Endothelial cell (in vitro differentiated cells): ENCODE results near the gene SLC52A3. TPM values are rescaled to one million over a fixed set of nuclear protein-coding genes. Genes with fewer than 3 reads are reported as not detected.

ENCODE experiments used
- DNase-seq: peaks from one replicate; pipeline ENCODE4 v3.0.0; 2021; ENCODE audit warnings: low spot score
- H3K27ac Mint-ChIP-seq: one replicate; pipeline ENCODE4 v1.8.0; 2021; ENCODE audit warnings: mixed read lengths, inconsistent platforms; ENCODE audit not compliant: unreplicated experiment
- H3K27me3 Mint-ChIP-seq: one replicate; pipeline ENCODE4 v1.8.0; 2021; ENCODE audit warnings: mild to moderate bottlenecking, moderate library complexity, mixed read lengths, inconsistent platforms; ENCODE audit not compliant: unreplicated experiment
- H3K36me3 Mint-ChIP-seq: one replicate; pipeline ENCODE4 v1.8.0; 2021; ENCODE audit warnings: mild to moderate bottlenecking, low read depth, mixed read lengths, inconsistent platforms; ENCODE audit not compliant: unreplicated experiment
- H3K4me1 Mint-ChIP-seq: one replicate; pipeline ENCODE4 v1.8.0; 2021; ENCODE audit warnings: mild to moderate bottlenecking, mixed read lengths, inconsistent platforms; ENCODE audit not compliant: unreplicated experiment
- H3K4me3 Mint-ChIP-seq: one replicate; pipeline ENCODE4 v1.8.0; 2021; ENCODE audit warnings: mild to moderate bottlenecking, mixed read lengths, inconsistent platforms; ENCODE audit not compliant: unreplicated experiment
- H3K9me3 Mint-ChIP-seq: one replicate; pipeline ENCODE4 v1.8.0; 2021; ENCODE audit warnings: mixed read lengths, inconsistent platforms; ENCODE audit not compliant: unreplicated experiment
- total RNA-seq: library from RNA; stranded (reverse); fragmentation: NEBNext Ultra II Directional; extraction: Animal tissue kit (Norgen Biotek cat#: 25700); gene quantifications from one replicate; pipeline ENCODE4 v1.2.1, GENCODE V29; 2021; ENCODE audit not compliant: unreplicated experiment
- TF ChIP-seq, protein P1 (sequence below): fragments of 200-600 bp; sonication (generic); IDR thresholded peaks from one replicate; pipeline ENCODE4 v1.5.0; 2021; ENCODE audit warnings: antibody characterized with exemption; ENCODE audit not compliant: unreplicated experiment

The SLC52A3 gene
- total RNA-seq, 1 donor from 2014 or later = 2.9 TPM

DNA sequence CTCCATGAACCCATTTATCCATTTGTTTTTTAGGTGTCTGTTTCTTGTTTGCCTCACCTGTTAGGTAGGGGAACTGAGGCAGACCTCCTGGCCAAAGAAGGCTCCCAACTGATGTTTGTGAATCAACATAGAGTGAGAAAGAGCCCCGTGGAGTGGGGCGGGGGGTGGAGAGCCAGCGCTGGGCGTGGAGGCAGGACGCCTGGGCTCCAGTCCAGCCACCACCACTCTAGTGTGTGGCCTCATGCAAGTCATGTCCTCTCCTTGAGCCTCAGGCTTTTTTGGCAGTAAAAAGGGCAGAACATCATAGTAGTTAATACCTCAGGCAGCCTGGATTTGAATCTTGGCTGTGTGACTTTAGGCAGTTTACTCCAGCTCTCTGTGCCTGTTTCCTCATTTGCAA, 50.5 kb downstream of the SLC52A3 start:
- peaks cover 10% of the 10 kb centered on the region for H3K27me3 Mint-ChIP-seq
- TF ChIP-seq, protein P1, sequence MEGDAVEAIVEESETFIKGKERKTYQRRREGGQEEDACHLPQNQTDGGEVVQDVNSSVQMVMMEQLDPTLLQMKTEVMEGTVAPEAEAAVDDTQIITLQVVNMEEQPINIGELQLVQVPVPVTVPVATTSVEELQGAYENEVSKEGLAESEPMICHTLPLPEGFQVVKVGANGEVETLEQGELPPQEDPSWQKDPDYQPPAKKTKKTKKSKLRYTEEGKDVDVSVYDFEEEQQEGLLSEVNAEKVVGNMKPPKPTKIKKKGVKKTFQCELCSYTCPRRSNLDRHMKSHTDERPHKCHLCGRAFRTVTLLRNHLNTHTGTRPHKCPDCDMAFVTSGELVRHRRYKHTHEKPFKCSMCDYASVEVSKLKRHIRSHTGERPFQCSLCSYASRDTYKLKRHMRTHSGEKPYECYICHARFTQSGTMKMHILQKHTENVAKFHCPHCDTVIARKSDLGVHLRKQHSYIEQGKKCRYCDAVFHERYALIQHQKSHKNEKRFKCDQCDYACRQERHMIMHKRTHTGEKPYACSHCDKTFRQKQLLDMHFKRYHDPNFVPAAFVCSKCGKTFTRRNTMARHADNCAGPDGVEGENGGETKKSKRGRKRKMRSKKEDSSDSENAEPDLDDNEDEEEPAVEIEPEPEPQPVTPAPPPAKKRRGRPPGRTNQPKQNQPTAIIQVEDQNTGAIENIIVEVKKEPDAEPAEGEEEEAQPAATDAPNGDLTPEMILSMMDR = no peak
- no peaks in the 10 kb centered on the region for H3K36me3 Mint-ChIP-seq
- H3K4me3 Mint-ChIP-seq = no peak overlapping the region
- no peak for DNase-seq
- no peaks in the 10 kb centered on the region for H3K4me1 Mint-ChIP-seq
- H3K9me3 Mint-ChIP-seq = no peaks in the 10 kb centered on the region
- no peak overlapping the region for H3K27ac Mint-ChIP-seq

- H3K27ac Mint-ChIP-seq = no peak overlapping the region
- no peak for DNase-seq
- H3K4me3 Mint-ChIP-seq = no peak overlapping the region
- TF ChIP-seq, protein P1 = no peak
- peaks cover 10% of the 10 kb centered on the region for H3K27me3 Mint-ChIP-seq
- H3K36me3 Mint-ChIP-seq = no peaks in the 10 kb centered on the region
- H3K9me3 Mint-ChIP-seq = no peaks in the 10 kb centered on the region
- H3K4me1 Mint-ChIP-seq = no peaks in the 10 kb centered on the region
These were observed 51.0 kb downstream of the SLC52A3 start for GRCh38 chr20:717271-717670.

DNA sequence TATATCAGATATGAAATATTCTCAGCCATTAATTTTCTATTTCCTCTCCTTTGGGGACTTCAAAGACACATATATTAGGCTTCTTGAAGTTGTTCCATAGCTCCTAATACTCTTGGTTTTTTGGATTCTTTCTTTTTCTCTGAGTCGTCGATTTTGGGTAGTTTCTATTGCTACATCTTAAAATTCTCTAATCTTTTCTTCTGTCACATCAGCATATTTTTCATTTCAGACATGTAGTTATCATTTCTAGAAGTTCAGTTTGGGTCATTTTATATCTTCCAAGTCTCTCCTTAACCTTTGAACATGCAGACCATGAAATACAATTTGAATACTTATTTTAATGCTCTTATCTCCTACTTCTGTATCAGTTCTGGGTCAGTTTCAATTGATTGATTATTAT, 53.8 kb downstream of the SLC52A3 start:
- DNase-seq = no peak
- H3K4me1 Mint-ChIP-seq = peaks cover 4% of the 10 kb centered on the region
- H3K27ac Mint-ChIP-seq = no peak overlapping the region
- no peak overlapping the region for H3K4me3 Mint-ChIP-seq
- TF ChIP-seq, protein P1 = no peak
- peaks cover under 1% of the 10 kb centered on the region for H3K9me3 Mint-ChIP-seq
- no peaks in the 10 kb centered on the region for H3K36me3 Mint-ChIP-seq
- peaks cover 12% of the 10 kb centered on the region for H3K27me3 Mint-ChIP-seq

GRCh38 chr20:711576-711975, 56.7 kb downstream of the SLC52A3 start:
- no peak for DNase-seq
- Mint-ChIP-seq H3K36me3 (peaks cover 7% of the 10 kb centered on the region), H3K9me3 (peaks cover 8% of the 10 kb centered on the region), H3K27ac (no peak overlapping the region), H3K27me3 (peaks cover 10% of the 10 kb centered on the region), H3K4me3 (no peak overlapping the region), H3K4me1 (peaks cover 6% of the 10 kb centered on the region)
- TF ChIP-seq, protein P1 = no peak

DNA sequence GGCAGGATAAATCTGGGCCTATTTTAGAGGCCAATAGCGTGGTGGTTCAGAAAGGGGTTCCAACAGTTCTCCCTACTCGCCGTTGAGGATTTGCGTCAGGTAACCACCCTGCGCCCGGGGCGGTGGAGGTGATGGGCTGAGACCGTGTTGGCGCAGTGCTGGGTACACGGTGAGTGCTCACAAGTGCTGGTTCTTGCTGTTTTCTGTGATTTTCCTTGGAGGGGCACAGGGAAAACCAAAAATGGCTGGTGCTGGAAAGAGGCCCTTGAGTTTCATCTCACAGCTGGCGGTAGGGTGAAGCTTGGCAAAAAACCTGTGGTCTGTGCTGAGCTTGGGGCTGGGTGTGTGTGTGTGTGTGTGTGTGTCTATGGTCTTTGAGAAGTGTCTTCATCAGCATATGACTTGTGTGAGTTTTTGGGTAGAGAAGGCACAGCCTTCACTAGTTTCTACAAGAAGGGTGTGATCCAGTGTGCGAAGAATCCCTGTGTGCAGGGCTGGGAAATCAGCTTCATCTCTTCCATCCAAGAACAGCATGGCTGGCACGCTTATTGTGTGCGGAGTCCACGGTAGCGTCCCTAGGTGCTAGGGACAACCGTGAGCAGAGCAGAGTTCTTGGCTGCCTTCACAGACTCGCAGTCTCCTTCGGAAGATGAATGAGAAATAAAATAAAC, 57.4 kb downstream of the SLC52A3 start:
- H3K4me3 Mint-ChIP-seq = no peak overlapping the region
- DNase-seq = no peak

More for the DNA sequence above, 57.4 kb downstream of the SLC52A3 start:
- Mint-ChIP-seq H3K36me3 (peaks cover 7% of the 10 kb centered on the region), H3K27me3 (peaks cover 12% of the 10 kb centered on the region), H3K4me1 (peaks cover 6% of the 10 kb centered on the region), H3K9me3 (peaks cover 8% of the 10 kb centered on the region), H3K27ac (no peak overlapping the region)
- TF ChIP-seq, protein P1 = no peak
